T1000 (cell line): ENCODE measurements around the gene USP12.
A peak's percentile ranks its signal among the peaks of the same experiment; 100 is the strongest.

Source experiments
- DNase-seq: peaks from one replicate; lab custom pipeline; 2025; ENCODE audit warnings: mixed read lengths; lab: John Stamatoyannopoulos, UW

USP12 gene

DNA sequence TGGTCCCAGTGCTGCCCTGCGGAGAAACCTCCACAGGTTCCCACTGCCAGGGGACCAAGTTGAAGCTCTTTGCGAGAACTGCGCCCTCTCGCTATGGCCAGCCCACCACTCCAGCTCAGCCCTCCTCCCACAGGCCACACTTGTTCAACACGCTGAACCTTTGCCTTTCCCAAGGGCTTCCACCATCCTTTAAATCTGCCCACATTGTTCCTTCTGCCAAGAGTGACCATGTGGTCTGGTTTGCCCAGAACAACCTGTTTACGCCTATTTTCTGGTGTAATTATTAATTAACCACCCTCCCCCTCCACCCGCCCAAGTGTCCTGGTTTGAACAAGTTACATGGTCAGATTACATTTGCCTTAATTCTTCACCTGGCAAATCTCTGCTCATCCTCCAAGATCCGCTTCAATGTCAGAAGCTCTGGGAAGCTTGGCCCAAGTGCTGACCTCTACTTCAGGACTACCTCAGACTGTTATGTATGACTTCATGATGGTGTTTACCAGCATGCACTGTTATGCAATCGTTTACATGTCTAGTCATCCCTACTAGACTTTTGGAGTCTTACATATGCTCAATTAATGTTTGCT is 12.0 kb upstream of the USP12 start:
- DNase-seq, result no peak

DNA sequence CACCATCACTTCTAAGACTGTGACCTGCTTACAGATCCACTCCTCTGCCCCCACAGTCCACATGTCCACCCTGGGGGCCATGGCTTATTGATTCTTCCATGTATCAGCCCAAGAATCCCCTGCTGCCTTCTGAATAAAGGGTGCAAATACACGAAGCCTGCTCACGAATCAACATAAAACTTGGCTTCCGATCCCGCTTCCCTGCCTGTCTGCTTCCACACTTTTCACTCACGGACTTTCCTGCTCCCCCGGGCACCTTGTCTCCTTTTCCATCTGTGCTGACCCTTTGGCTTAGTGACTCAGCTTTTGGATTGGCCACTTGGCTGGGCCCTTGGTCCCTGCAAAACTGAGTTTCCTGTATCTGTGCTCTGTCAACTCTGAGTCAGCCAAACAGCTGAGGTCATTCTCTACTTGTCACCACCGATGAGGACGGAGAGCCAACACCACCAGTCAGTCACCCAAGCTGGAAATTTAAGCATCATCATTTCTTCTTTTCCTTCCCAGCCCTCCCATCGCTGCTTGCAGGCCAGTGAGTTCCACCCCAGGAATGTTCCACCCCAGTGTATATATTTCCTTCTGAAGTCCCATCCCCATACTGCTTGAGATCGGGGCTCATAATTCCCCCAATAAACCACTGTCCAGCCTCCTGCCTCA is 11.4 kb upstream of the USP12 start:
- peak; percentile 56 for DNase-seq

DNA sequence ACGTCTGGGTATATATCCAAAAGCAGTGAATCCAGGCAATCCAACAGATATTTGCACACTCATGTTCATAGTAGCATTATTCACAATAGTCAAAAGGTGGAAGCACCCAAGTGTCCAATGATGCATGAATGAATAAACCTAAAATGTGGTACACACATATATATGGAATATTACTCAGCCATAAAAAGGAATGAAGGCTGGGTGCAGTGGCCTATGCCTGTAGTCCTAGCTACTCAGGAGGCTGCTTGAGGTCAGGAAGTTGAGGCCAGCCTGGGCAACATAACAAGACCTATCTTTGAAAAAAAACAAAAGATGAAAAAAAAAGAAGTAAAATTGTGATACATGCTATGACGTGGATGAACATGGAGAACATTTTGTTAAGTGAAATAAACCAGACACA is 10.4 kb upstream of the USP12 start:
- DNase-seq, result no peak

DNA sequence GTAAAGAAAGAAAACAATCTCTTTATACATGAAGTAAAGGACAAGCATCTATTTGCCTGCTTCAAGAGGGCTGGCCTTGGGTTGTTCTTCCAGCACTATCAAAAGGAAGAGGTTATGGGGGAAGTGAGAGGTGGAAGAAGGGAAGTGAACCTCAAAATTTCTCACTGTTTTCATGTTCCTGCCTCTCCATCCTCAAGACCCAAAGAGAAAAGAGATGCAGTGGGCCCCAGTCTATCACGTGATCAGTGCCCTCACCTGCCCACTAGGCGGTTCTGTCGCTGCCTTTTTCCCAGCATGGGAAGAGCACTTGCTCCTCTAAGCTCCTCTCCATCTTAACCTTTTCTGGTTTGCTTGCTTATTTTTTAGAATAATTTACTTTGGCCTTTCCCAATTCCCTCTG is 6.2 kb upstream of the USP12 start:
- no peak for DNase-seq

DNA sequence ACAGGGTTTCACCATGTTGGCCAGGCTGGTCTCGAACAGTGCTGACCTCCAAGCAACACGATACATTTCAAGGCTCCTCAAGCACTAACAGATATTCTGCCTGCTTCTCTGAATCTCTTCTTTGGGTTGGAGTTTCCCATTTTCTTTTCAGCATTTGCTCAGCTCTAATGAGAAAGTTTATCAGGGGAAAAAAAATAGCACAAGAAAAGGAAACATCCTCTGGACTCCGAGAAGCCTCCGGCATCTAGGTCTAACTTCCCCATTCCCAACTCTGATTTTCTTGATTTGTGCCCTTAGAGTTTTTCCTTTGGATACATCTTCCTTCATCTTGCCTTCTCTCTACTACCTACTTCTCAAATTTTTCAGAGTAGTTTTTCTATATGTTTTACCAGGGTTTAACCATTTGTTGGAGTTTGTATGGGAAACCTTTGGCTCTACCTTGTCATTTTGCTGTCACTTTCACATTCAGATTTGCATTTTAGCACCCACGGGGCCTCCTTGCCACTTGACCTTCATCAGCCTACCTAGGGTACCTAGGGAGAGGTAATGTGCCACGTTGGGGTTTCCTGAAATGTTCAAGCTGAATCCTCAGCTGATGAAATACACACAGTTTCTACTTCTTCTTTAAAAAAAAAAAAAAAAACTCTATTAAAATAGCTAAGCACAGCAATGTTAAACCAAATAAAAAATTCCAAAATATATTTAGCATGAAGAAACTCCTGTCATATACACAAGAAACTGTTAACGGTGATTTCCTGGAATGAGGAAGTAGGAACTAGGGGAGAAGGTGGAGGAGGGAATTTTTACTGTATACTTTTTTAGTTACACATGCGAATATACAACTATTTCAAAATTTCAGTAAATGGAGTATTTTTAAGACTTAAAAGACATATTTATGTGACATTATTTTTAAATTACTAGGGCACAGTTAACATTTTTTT is 5.1 kb upstream of the USP12 start:
- DNase-seq, result no peak

DNA sequence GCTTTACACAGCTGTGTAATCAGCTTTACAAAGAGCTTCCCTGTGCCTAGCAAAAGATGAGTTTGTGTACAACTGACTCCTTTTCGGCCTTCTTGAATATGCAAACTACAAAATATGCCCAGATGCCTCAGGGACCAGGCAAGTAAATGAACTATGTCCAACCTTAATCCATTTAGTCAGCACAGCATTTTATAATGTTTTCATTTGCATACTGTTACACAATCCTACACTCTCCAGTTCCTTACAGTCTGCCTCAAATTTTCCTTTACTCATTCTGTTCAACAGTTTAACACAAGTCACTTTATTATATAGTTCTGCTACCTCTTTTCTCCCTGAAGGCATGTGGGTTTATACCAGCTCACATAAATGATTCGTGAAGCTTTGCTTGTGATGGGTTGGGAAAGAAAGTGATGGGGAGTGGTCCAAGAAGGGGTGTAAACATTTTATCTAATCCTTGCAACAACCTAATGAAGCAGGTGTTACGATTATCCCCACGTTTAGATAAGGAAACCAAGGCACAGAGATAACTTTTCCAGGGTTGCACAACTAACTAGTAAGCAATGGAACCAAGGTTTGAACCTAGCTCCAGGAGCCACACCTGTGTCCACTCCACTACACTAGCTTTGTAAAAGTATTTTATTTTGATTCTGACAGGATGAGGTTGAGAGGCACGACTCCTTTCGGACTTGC is 3.3 kb upstream of the USP12 start:
- DNase-seq, result no peak

DNA sequence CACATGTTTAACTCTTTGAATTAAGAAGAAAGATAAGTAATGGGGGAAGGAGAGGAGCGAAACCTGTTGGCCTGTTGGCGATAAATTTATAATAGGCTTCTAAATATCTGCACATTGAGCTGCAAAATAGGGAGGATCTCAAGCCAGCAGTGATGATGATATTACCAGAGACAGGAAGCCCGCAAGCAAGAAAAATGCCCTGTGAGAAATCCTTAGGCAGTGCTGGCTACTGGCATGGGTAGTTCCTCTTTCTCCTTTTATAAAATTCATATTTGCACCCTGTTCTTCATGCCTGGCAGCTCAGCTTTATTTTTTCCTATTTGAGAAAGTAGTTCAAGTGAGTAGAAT is 858 bp upstream of the USP12 start:
- DNase-seq, result no peak

DNA sequence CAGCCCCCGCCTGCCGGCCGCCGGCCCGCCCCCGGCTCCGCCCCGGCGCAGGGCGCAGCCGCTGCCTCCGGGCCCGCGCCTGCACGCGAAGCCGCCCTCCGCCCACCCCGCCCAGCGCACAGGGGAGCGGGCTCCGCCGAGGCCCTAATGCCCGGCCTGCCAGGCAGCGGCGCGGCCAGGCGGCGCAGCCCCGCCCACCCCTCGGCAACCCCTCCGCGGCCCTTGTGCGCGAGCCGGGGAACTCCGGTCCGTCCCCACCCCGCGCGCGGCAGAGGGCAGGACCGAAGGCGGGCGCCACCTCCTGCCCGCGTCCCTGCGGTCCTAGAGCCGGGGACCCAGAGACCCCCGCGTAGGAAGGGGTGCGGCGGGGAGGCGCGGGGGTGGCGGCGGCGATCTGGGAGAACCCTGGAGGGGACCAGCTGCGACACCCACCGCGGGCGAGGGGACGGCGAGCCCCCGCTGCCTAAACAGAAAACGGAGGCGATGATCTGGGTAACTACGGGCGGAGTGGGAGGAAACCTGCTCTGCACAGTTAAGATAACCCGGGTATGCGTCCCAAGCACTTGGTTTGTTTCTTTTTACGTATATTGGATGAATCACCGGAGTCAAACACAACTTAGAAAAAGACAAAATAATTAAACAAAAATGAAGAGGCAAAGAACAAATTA is 350 bp upstream of the USP12 start:
- DNase-seq, result peak; percentile 76

DNA sequence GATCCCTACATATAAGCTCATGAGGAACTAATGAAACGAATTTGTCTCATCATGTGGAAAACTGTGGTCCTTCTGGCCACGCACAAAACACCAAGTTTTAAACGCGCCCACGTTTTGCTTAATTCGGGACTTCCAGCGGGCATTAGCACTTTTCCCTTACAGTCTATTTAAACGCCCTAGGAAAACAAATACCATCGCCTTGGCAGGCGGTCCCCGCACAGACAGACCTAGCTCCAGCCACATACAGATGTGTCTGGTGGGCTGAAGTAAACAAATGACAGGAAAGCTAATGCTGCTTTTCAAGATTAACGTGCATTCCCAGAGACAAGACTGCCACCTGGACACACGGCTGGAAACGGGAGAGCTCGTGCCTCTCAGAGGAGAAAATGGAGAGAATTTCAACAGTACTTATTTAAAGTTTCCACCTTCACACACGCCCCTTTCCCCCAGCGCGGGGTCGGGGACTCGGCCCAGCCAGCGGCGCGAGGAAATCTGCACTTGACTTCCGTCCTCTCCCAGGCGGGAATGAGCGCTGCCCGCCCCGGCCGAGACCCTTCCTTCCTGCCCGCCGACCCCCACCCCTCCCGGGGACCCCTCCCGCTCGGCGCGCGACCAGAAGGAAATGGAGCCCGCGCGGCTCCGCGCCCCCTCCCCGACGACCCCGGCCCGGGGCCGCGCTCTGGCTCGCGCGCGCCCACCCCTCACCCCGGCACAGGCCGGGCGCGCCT is 931 bp downstream of the USP12 start:
- no peak for DNase-seq

DNA sequence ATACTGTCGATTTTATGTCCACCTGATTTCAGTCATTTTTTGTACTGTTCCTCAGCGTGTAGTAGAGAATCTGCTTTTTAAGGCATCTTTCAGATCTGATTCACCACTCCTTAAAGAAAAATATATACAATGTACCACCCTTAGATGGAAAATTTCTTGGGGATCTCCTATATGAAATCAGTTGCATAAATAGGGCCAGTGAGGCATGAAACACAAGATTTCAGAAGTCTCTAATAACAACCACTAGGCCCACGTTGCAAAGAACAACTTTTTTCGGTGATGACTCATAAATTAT is 1.4 kb downstream of the USP12 start:
- no peak for DNase-seq

DNA sequence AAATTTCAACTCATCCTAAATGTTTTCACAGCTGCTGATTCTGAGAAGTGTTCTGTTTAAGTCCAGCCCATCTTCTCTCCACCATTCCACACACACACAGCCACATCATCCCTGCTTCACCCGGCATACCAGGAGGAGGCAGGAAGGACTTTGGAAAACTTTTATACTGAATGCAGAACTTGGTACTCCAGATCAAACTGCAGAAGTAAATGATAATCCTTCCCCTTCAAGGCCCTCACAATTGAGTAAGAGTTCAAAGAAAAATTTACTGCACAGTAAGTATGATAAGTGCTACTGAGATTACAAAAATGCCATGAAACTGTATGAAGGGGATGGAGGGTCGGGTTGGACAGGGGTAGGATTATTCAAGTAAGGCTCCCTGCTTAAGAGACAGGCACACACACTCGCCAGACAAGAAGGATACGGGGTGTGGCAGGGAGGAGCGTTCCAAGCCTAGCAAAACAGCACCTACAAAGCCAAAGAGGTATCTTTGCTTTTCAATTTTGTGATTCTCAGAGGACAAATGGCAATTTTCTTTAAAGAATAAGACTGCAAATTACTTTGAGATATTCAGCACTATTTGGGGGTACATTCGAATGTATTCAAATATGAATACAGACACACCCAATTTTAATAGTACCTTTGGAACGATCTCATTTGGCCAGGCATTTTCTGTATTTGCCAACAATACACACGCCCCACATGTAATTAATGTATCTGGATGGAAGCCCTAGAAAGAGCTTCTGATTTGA is 2.5 kb downstream of the USP12 start:
- DNase-seq, result no peak

DNA sequence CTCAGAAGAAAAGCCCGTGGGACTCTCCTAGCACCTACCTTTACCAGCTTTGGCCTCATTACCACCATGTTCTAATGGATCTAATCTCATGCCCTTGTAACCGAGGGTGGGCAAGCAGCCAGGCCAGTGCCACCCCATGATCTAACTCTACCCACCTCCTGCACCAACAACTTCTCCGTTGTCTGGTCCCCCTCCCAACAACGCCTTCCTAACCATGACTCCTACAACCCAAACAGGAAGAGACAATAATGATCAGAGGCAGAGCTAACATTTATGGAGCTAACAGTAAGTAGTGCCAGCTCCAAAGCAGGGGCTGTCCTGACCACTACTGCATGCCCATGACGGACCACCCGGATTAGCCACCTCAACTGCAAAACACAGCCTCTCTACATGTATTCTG is 3.5 kb downstream of the USP12 start:
- no peak for DNase-seq

DNA sequence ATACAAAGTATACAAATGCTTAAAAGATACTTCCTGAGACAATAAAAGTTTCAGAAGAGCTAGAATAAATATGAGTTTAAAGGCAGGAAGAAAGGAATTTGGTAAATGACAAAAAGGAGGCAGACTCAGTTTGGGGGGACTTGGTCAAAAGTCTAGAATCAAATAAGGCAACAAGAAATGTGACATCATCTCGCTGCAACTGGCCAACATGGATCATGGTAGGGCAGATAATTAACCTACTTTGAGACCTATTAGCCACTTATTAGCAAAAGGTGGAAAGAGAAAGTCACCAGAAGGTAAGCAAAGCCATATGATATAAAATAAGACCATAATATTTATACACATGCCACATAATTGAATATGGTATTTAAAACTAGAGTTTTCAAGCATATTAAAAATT is 5.3 kb downstream of the USP12 start:
- no peak for DNase-seq

DNA sequence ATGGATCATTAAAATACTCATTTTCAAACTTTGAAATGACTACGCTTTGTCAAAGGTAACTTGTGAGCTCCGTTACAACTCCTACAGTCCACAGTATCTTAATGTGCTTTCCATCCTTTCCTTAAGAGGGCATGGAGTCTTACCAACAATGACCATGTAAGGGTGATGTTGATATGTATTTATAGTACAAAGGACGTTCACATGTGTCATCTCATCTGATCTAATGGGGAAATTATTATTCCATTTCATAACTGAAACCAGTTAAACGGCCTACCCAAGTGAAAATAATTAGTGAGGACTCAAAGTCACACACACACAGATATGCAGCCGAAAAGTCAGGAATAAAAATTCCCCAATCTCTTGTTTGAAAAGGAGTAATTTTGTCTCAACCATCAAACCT is 9.6 kb downstream of the USP12 start:
- DNase-seq, result no peak

DNA sequence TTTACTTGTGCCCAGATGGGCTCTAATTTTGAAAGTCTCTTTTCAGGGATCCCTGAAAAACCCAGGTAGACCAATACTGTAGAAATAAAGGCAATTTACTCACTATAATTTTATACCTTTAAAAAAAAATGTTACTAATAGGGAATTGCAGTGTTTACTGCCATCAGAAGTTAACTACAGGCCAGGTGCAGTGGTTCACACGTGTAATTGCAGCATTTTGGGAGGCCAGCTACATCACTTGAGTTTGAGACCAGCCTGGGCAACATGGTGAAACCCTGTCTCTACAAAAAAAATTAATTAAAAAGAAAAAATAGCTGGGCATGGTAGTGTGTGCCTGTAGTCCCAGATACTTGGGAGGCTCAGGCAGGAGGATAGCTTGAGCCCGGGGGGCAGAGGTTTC is 10.2 kb downstream of the USP12 start:
- DNase-seq, result no peak

DNA sequence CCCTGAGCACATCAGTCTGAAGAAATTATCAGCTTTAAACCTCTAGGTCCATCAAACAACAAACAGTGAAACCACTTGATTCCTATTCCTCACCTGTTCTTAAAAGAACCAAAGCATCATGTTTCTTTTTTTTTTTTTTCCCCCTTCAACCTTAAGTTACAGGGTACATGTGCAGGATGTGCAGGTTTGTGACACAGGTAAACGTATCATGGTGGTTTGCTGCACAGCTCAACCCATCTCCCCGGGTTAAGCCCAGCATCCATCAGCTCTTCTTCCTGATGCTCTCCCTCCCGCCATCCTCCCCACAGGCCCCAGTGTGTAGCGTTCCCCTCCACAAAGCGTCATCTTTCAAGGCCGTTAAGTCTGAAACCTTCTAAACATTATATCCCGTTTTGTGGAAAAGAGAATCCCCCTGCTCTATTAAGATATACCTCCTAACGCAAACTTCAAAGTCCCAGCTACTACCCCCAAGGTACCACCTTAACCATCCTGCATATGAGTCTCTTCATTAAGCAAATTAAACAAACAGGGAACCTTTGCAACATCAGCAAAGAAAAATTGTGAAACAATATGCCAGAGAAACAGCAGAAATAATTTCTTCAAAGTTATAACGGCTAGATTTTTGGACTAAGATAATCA is 10.8 kb downstream of the USP12 start:
- DNase-seq, result no peak

DNA sequence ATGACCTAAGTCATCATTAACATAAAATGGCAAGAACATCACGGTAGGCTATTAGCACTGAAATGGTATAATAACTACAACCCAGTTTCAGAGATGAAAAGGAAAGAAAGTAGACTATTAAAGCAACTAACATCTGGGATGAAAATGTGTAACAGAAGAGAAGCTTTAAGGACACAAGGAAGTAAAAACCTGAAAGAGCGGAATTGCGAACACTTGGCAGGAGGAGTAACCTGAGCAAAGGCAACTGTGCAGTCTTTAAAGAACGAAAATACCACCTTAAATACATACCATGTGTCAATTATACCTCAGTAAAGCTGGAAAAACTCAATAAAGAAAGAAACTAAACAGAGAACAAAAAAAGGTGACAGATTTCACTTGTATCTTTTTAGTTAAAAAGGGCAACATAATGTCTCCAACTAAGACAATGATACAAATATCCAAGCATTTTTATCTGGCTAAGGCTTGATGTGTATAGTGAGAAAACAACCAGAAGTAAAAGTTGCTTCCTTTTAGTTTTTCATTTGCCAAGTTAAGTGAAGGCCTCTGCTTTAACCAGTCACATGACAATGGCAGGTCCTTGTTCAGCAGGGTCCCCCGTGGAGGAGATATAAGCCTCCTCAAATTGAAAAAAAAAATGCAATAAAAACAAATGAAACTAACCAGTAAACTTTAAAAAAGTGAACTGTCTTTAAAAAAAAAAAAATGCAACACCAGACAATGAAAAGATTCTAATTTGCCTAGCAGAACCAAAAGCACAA is 11.6 kb downstream of the USP12 start:
- no peak for DNase-seq

DNA sequence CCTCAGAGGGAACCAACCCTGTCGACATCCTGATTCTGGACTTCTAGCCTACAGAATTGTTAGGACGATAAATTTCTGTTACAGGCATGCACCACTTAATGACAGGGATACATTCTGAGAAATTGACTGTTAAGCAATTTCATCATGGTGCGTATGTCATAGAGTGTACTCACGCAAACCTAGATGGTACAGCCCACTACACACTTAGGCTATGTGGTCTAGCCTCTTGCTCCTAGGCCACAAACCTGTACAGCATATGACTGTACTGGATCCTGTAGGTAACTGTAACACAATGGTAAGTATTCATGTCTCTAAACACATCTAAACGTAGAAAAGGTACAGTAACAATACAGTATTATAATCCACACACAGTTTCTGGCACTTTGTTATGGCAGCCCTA is 13.3 kb downstream of the USP12 start:
- no peak for DNase-seq

DNA sequence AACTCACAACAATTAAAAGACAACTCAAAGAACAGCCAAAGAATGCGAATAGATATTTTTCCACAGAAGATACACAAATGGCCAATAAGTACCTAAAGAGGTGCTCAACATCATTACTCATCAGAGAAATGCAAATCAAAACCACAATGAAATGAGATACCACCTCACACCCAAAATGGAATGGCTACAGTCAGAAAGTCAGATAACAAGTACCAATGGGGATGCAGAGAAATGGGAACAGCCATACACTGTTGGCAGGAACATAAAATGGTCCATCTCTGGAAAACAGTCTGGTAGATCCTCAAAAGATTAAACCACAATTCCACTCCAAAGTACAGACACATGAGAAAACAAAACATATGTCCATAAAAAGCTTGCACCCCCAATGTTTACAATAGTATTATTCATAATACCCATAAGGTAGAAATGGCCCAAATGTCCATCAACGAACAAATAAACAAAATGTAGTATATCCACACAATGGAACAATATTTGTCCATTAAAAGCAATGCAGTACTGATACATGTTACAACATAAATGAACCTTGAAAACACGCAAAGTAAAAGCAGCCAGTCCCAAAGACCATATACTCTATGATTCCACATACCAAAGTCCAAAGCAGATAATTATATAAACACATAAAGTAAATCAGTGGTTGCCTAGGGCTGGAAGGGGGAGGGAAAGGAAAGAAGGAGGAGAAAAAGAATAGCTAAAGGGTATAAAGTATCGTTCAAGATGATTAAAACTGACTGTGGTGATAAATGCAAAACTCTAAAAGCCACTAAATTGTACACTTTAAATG is 19.6 kb downstream of the USP12 start:
- no peak for DNase-seq
